Omental fat pad (tissue), 4 donors: ENCODE measurements around the gene HIC2. TPM values are rescaled to one million over a fixed set of nuclear protein-coding genes. Genes with fewer than 3 reads are reported as not detected.
"Not testable (repeated sequence)": the region's sequence is repeated elsewhere in the genome, so short reads cannot be mapped to it uniquely, and the experiment has no call there.

Source experiments
- ATAC-seq: fragments of 150-250 bp; one replicate; pipeline ENCODE4 v1.9.1; 2016; ENCODE audit warnings: mild to moderate bottlenecking, moderate library complexity; ENCODE audit not compliant: low FRiP score
- DNase-seq: peaks from one replicate; pipeline ENCODE4 v3.0.0-alpha.2; 2019; ENCODE audit warnings: low spot score
- CTCF ChIP-seq, 3 donors: fragments of 450-650 bp; IDR thresholded peaks; one replicate each; pipeline ENCODE4 v1.5.1; 2016 to 2017; ENCODE audit warnings: antibody characterized with exemption in 3 of 3, mild to moderate bottlenecking in 3 of 3, moderate library complexity in 2 of 3
- total RNA-seq, 4 donors: library from RNA; depleted of rRNA; stranded (reverse); fragments of >200 nt; gene quantifications; one replicate each; pipeline ENCODE4 v1.1.0, GENCODE V29; 2016

HIC2 gene
- total RNA-seq, 4 donors from 2014 or later, result 4.4 to 9.2 (median 5.6) TPM

- not testable (repeated sequence) for ATAC-seq, DNase-seq
Measured at GRCh38 chr22:21434378-21435233, 17.4 kb downstream of the HIC2 start.

DNA sequence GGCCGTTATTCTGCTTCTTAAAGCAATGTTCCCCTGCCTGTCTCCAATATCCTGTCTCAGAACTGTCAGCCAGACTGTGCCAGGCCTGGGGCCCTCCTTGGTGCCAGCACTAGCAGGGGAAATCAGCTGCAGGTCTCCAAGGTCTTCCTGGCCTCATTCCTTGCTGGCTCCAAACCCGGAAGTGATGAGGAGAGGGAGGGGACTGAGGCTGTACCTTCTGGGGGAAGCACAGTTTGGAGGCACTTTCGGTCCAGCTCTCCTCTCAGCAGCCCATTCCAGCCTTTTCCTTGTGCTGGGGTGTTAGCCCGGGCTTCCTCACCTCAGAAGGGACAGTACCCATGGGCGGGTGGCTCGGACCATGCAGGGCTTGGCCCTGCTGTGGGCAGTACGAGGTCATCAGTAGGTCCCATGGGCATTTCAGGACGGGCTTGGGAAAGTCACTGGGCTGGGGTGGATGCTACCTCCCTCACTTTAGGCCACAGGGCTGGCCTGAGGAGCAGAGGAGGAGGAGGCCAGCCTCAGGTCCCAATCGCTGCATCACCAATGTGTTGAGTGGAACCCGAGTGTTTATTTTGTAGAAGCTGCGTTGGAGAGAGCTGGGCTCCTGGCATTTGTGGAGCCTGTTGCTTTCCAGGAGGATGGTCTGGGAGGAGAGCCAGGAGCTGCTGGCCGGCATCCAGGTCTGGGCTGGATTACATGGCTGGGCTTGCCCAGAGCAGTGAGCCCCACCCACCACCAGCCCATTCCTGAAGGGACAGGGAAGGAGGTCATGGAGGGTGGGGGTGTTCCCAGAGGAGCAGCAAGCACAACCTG lies 19.0 kb downstream of the HIC2 start:
- ATAC-seq (peak; percentile 79), DNase-seq (peak; percentile 13)

DNA sequence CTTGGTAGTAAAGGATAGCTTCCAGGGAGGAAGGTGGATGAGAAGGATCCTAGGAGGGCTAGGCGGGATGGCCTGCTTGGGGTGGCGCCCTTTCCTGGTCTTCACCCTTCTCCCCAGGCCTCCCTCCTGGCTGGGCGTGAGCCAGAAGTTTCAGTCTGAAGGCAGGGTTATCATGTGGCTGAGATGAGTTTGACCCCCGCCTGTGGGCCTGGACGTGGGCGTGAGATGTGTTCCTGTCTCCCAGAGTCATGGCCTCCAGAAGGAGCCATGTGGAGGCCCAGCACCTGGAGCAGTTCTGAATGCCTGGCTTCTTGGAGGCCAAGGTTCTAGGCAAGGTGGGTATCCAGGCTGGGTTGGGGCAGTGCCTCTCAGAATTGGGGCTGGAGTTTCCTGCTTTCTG lies 20.8 kb downstream of the HIC2 start:
- ATAC-seq, DNase-seq: not testable (repeated sequence)

DNA sequence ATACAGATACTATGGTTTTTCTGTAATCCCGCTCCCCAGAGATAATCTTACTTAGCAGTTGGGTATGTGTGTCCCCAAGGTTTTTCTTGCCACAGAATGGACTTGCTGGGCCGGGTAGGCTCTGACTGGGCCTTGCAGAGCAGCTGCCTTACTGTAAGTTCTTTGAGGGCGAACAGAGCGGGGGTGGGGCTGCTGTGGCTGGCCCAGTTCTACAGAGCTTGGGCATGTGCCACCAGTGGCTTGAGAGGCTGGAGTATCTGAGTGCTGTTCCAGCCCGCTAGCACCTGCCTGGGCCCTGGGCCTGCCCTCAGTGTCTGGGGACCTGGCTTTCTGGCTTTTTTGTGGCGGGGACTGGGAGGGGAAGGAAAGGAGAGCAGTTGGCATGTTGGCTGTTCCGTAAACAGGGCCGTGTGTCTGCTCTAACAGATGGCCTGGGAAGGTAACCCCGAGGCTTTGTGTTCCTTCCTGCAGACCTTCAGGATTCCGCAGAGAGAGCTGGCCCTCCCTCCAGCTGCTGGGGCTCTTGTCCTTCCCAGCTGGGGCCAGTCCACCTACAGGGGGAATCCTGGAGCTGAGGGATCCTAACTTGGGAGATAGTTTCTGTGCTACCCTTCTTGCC lies 23.0 kb downstream of the HIC2 start:
- ATAC-seq, DNase-seq: not testable (repeated sequence)

DNA sequence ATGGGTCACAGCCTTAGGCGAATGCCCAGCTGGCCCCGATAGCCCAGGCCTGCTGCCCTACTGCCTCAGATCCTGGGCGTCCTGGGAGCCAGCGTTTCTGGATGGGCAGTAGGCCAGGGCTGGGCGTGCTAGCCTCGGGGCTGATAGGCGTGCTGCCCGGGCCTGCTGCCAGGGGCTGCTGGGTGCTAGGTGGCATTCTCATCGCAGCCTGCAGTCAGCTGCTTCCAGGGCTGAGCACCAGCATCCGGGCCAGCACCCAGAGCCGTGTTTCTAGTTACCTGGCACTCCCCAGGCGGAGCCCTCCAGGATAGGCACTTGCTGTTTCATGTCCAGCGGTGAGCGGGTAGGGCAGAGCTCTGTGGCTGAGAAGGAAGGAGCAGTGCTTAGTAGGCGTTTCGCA lies 23.5 kb downstream of the HIC2 start:
- ATAC-seq, result peak; percentile 22
- not testable (repeated sequence) for DNase-seq

DNA sequence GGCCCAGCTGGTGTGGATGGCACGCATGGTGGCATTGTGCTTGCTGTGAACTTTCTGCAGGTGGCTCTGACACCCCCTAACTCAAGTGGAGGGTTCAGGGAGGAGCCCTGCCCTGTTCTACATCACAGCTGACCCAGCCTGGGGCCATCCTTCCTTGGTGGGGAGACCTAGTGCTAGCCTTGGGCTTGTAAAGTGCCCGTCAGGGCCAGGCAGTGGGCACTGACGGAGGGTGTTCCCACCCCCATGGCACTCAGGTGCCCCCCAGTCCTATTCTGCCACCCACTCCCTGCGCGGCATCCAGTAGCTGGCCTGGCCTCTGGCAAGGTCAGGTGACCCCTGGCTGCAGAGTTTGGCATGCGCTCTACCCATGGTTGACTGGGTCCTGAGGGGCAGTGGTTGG lies 24.0 kb downstream of the HIC2 start:
- DNase-seq, ATAC-seq: not testable (repeated sequence)

GRCh38 chr22:21442123-21442522 lies 25.0 kb downstream of the HIC2 start:
- not testable (repeated sequence) for ATAC-seq, DNase-seq

- ATAC-seq, DNase-seq: not testable (repeated sequence)
Measured at GRCh38 chr22:21442646-21443045, 25.5 kb downstream of the HIC2 start.

DNA sequence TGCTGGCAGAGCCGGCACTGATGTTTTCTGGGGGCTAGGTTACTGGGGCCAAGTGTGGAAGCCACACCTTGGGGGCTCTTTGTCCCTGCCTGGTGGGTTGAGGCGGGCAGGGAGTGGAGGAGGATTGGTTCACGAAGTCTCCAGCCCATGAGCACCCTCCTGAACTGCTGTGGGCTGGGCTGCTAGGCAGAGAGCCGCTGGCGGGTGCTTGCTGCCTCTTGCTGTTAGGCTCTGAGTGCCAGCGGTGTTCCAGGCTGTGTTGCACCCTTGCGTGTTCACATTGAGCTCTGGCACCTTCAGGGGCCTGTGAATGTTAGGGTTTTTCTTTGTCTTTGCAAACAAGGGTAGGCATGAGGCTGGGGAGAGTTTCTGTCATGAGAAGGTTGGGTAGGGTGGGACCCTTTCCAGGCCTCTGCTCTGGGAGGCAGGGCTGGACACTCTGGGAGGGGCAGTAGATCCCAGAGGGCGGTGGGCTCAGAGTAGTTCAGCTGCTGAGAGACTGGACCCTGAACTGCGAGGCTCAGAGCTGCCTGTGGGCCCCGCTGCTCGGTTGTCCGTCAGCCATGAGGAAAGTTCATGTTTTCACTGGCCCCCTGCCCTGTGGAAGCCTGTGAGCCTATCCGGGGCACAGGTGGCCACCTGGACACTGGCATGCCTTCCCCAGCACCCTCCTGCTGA lies 26.0 kb downstream of the HIC2 start:
- ATAC-seq, result no peak
- no peak for TF ChIP-seq CTCF (IDR thresholded peaks at IDR 0.05)
- DNase-seq, result no peak

DNA sequence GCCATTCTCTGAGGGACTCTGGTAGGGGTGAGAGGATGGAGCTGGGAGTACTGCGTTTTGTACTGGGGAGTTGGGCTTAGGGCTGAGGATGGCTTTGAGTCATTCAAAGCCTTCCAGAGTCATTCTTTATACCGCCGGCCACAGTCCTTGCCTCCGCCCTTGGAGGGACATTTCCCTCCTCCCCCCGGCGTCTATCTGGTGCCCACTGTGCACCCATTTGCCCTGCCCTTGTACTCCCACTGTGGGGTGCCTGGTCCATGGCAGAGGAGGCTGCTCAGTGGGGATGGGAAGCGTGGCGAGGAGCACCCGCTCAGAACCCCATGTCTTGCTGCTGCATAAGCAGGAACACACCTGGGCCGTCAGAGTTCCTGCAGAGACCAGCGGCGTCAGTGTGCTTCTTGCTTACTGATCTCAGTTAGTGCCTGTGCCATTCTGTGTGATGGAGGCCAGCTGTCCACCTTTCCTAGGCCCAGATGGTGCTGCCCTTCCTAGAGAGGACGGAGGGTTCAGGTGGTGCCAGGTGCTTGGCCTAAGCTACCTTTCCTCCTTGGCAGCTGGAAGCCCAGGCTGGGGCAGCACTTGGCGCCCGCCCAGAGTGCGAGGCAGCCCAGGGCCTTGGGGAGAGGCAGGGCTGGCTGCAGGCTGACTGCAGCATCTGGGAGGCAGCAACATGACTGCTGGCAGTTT lies 26.7 kb downstream of the HIC2 start:
- ATAC-seq (no peak), DNase-seq (no peak)
- TF ChIP-seq CTCF (IDR thresholded peaks at IDR 0.05), result no peak
